ENCODE data around the gene RMDN3.

GRCh38 chr15:40722934-40723333 is 32.1 kb downstream of the RMDN3 start:
- TF ChIP-seq CTCF (IDR thresholded peaks at IDR 0.05), result no peak
- TF ChIP-seq ELK1 (IDR thresholded peaks at IDR 0.05; ENCODE audit: low read depth, low read length), result no peak
- no peak for TF ChIP-seq REST (IDR thresholded peaks at IDR 0.05)
- TF ChIP-seq POLR2A (IDR thresholded peaks at IDR 0.05; ENCODE audit: low read length), result no peak
- TF ChIP-seq RNF2 (IDR thresholded peaks at IDR 0.05; ENCODE audit: borderline replicate concordance, low read depth), result no peak
- no peak for TF ChIP-seq EP300 (IDR thresholded peaks at IDR 0.05)
- no peak for TF ChIP-seq CEBPB (IDR thresholded peaks at IDR 0.05)
- no peak for TF ChIP-seq RFX5 (IDR thresholded peaks at IDR 0.05)
- no peak for TF ChIP-seq RCOR1 (IDR thresholded peaks at IDR 0.05; ENCODE audit: low read depth, low read length)
- TF ChIP-seq CBX8 (IDR thresholded peaks at IDR 0.05), result no peak
- TF ChIP-seq CHD4 (IDR thresholded peaks at IDR 0.05; ENCODE audit: borderline replicate concordance), result no peak
- no peak for TF ChIP-seq CHD2 (IDR thresholded peaks at IDR 0.05; ENCODE audit: low read length, partially characterized antibody)
